Myocyte (in vitro differentiated cells): ENCODE measurements around the gene FJX1. TPM values are rescaled to one million over a fixed set of nuclear protein-coding genes. Genes with fewer than 3 reads are reported as not detected.

Source experiments
- DNase-seq: peaks from one replicate; pipeline ENCODE4 v3.0.0-alpha.2; 2012; ENCODE audit warnings: low read depth
- total RNA-seq: library from RNA; depleted of rRNA; stranded (reverse); fragments of >200 nt; gene quantifications from 2 replicates; pipeline ENCODE4 v1.2.3, GENCODE V29; 2014

The FJX1 gene
- total RNA-seq, 1 donor from 2014 or later, result 48.1 TPM

GRCh38 chr11:35605706-35606105 is 12.6 kb upstream of the FJX1 start:
- no peak for DNase-seq

- DNase-seq, result no peak
Measured at GRCh38 chr11:35606206-35606605, 12.1 kb upstream of the FJX1 start.

- DNase-seq, result no peak
Measured at GRCh38 chr11:35608502-35608901, 9.8 kb upstream of the FJX1 start.

GRCh38 chr11:35609656-35610055 is 8.6 kb upstream of the FJX1 start:
- no peak for DNase-seq

- no peak for DNase-seq
Measured at GRCh38 chr11:35610631-35611030, 7.6 kb upstream of the FJX1 start.

- DNase-seq, result no peak
Measured at GRCh38 chr11:35611741-35612140, 6.5 kb upstream of the FJX1 start.

GRCh38 chr11:35614939-35615569 is 3.2 kb upstream of the FJX1 start:
- DNase-seq, result peak; percentile 40

GRCh38 chr11:35615921-35616900 is 2.0 kb upstream of the FJX1 start:
- DNase-seq, result peak; percentile 58

GRCh38 chr11:35617316-35617686 is 959 bp upstream of the FJX1 start:
- DNase-seq, result no peak

- no peak for DNase-seq
Measured at GRCh38 chr11:35618497-35619115, 346 bp downstream of the FJX1 start.

GRCh38 chr11:35619116-35619854 is 1.0 kb downstream of the FJX1 start:
- DNase-seq, result peak; percentile 72

GRCh38 chr11:35619855-35620640 is 1.8 kb downstream of the FJX1 start:
- DNase-seq, result peak; percentile 67

GRCh38 chr11:35620795-35621194 is 2.5 kb downstream of the FJX1 start:
- no peak for DNase-seq

- no peak for DNase-seq
Measured at GRCh38 chr11:35621620-35622019, 3.4 kb downstream of the FJX1 start.

GRCh38 chr11:35622070-35622469 is 3.8 kb downstream of the FJX1 start:
- DNase-seq, result peak; percentile 63

- DNase-seq, result peak; percentile 95
Measured at GRCh38 chr11:35623621-35624168, 5.4 kb downstream of the FJX1 start.

GRCh38 chr11:35624316-35624715 is 6.1 kb downstream of the FJX1 start:
- no peak for DNase-seq

GRCh38 chr11:35624781-35625180 is 6.5 kb downstream of the FJX1 start:
- no peak for DNase-seq

GRCh38 chr11:35626501-35626900 is 8.2 kb downstream of the FJX1 start:
- no peak for DNase-seq

GRCh38 chr11:35629511-35629910 is 11.3 kb downstream of the FJX1 start:
- no peak for DNase-seq
